Measurements from ENCODE around the gene LMO3.

GRCh38 chr12:16608946-16609539 is 3.1 kb upstream of the LMO3 start:
- TF ChIP-seq POLR2A (IDR thresholded peaks at IDR 0.05) (no peak), CTCF (IDR thresholded peaks at IDR 0.05) (no peak)

Measured in body of pancreas (tissue), 4 donors.